Stimulated activated CD4-positive, alpha-beta T cell treated with anti-CD3 and anti-CD28 coated beads, Interleukin-12 subunit alpha, Interleukin-12 subunit beta, amount 100 ng/mL, for 24 hours (primary cell): ENCODE data around the gene TRPC4.

ENCODE experiments used
- DNase-seq, 2 experiments: peaks; one replicate each; pipeline ENCODE4 v3.0.0-alpha.2; 2020; ENCODE audit warnings: low read depth in 2 of 2

TRPC4 gene

GRCh38 chr13:37729876-37730275 is 139.7 kb downstream of the TRPC4 start:
- no peak for DNase-seq

DNA sequence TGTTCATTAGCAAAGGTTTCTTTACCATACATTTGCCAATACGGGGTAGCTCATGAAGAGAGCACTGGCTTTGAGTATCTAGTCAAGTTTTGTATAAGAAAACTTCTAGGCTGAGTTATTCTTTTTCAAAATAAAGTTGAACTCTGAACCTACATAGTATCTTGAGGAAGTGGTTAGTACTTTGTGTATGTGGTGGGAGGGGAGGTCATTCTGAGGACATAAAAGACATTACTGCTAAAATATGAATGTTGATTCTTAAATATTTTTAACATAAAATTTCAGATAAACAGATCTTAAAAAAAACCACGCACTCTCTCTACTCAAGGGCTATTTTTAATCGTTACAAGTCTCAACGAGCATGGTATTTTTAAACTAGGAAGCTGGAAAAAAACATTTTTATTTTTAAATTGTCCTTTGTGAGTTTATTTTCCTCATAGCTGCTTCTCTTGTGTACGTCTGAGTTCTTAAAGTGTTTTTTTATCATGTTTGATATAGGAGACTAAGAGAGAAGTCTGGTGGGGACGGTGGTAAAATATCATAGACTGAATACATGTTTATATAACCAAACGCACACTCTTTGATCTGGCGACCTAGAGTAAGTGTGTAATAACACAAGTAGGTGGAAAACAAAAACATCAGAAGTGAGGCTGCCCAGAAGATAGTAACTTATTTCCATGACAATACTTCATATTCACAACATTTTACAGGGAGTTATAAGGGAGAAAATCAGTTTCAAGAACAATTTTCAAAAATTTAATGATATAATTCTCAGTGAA is 153.0 kb downstream of the TRPC4 start:
- no peak for DNase-seq

DNA sequence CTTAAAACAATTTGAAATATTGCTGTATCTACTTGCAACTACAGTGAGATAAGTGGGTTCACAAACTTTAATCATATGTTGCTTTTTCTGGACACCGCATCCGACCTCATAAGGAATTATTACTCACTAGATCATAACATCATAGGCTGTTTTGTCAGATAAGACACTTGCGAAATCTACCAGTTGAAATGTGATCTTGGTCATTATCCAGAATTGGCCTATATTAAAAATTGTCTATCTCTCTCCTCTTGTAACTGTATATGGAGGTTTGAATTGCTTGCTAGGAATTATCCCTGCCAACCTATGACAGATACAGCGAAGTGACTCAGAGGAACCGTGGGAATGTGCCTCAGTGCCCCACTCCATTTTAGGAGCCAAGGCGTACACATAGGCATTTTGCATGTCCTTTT is 154.0 kb downstream of the TRPC4 start:
- DNase-seq: no peak

DNA sequence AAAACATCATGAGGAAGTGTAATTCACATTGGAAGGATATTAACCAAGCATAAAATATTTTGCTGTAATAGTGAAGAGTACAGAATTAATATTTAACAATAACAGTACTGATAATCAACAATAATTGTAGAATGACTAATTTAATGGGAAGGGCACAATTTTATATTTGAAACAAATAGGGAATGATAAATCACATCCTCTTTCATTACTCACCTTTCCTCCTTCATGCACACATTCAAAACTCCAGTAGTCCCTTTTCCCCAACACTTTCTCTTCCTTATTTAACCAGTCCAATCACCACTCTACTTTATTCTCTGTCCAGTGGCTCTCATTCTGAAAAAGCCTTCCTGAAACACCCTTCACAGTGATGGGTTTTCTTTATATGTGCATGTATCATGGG is 160.3 kb downstream of the TRPC4 start:
- DNase-seq: no peak

GRCh38 chr13:37707739-37708500 is 161.7 kb downstream of the TRPC4 start:
- no peak for DNase-seq

- DNase-seq: no peak
Measured at GRCh38 chr13:37706041-37706440, 163.5 kb downstream of the TRPC4 start.

GRCh38 chr13:37701972-37702371 is 167.6 kb downstream of the TRPC4 start:
- DNase-seq: no peak

DNA sequence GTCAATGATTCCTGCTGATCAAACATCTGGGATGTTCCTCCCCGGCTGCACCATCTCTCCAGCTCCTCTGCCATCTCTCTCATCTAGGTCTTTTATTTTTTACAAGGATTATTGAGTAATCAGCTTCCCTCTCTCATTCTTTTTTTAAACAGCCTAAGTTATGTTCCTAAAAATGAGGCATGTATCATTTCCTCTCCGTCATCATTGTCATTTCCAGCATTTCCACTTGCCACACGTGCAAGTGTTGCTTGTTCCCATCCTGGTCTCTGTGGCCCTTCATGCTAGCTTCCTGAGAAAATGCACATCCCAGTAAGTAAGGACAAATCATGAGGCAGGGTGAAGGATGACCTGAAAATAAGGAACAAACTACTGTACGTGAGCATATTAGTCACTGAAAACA is 168.3 kb downstream of the TRPC4 start:
- no peak for DNase-seq

GRCh38 chr13:37700887-37701286 is 168.7 kb downstream of the TRPC4 start:
- DNase-seq: no peak

DNA sequence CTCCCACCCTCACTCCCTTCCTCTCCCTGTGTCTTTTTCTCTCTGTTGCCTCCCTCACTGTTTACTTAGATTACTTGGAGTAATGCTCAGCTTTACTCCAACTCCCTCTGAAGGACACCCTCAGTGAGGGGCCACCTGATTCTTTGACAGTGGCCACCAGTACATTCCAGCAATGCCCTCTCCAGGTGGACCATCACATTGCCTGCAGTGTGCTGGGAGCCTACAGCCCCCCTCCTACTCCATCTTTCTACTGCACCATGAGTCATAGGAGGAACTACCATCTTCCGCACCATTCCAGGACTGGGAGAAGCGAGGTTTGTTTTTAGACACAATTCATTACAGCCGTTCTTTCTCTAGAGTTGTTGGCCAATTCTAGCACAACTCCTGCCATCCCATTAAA is 174.4 kb downstream of the TRPC4 start:
- DNase-seq: no peak

DNA sequence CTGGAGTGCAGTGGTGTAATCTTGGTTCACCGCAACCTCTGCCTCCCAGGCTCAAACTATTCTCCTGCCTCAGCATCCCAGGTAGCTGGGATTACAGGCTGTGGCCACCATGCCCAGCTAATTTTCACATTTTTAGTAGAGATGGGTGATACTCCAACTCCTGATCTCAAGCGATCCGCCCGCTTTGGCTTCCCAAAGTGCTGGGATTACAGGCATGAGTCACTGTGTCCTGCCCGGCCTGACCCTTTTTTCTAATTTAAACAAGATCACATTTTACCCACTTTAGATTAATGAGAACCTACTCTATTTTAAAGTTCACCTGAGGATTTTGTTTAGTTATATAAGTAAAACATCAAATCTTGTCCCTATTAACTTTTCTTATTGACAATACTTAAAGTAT is 179.2 kb downstream of the TRPC4 start:
- DNase-seq: no peak

DNA sequence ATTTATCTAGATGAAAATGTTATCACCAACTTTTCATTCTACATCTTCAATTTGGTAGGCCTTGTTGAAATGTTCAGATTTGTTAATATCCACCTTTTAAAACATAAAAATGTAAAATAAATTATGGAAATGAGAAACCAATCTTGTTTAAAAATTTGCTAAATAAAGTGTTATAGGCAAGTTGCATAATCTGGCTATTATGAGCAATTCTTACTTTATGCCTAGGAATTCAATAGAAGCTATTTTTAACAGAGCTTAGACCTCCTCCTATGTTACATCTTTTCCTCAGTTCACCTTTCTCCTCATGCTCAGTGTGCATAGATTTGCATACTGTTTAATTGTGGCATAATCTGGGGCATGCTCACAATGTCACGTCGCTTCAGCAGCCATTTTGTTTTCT is 183.1 kb downstream of the TRPC4 start:
- no peak for DNase-seq

DNA sequence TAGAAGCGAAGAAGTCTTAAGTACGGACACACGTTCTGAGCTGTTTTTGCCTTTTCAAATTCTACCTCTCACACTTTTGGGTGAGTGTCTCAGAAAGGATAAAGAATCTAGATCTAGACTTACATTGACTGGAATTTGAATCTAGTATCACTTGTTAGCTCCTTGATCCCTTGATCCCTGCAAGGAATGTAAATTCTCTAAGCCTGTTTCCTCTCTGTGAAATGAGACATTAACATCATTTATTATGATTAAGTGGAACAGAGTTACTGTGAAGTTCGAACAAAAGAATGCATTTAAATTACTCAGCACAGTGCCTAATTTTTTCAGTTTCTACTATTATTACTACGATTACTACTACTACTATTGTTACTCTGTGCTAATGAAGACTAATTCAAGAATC is 184.4 kb downstream of the TRPC4 start:
- no peak for DNase-seq

DNA sequence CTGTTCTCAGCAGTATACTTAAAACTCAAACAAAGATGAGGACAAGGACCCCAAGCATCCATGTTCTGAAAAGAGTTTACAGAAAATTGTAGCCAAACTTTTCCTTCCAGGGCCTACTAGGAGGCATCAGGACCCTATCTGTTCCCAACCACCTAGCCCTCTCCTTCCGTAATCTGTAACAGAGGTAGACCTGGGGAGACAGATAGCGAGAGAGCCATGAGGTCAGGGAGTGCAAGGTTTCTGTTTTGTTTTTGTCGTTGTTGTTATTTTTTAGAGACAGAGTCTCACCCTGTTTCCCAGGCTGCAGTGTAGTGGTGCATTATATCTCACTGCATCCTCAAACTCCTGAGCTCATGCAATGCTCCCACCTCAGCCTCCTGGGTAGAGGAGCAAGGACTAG is 187.1 kb downstream of the TRPC4 start:
- no peak for DNase-seq

DNA sequence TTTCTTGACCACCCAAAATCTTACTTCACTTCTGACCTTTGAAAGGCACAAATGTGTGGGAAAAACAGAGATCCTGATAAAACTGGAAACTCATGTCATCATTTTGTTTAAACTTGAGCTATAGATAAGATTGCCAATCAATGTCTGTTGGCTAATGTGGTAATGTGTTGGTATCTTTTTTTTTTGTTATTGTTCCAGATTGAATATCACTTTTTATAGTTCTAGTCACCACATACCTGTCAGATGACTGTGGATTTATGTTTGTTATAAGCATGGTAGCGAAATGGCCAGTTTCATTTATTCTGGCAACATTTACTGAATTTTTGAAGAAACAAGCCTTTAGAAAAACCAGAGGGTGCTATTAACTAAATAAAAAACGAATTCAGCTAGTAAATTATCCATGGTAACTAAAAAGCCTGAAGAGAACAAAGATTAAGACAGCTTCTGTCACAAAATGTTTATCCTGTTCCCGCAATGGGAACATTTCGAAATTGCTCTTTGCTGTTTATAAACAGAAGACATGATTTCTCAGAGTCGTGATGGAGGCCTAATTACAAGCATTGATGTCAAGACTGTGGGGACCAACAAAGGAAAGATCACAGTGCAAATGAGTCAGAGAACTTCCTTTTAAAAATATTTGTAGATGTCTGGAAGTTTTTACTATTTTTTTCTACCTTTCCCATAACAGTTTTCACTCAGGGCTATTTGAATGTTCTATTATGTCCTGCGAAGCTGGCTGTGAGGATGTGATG is 188.1 kb downstream of the TRPC4 start:
- DNase-seq: no peak

GRCh38 chr13:37680137-37680536 is 189.4 kb downstream of the TRPC4 start:
- DNase-seq: no peak

DNA sequence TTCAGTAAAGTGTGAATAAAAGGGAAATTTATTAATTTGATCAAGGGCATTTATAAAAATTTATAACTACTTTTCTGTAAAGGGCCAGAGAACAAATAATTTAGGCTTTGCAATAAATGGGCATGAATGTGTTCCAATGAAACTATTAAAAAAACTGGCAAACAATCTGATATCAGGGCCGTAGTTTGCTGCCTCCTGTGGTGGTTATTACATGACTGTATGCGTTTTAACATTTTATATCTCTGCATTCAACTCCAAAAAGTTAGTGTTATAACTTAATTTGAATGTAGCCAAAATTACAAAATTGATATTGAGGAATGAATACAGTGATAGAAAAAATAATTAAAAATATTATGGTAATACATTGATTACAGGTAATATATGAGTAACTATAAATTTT is 190.5 kb downstream of the TRPC4 start:
- no peak for DNase-seq

GRCh38 chr13:37669845-37670244 is 199.7 kb downstream of the TRPC4 start:
- no peak for DNase-seq

GRCh38 chr13:37667702-37668101 is 201.9 kb downstream of the TRPC4 start:
- no peak for DNase-seq

GRCh38 chr13:37666036-37666435 is 203.5 kb downstream of the TRPC4 start:
- DNase-seq: no peak

GRCh38 chr13:37665420-37665819 is 204.2 kb downstream of the TRPC4 start:
- DNase-seq: no peak

DNA sequence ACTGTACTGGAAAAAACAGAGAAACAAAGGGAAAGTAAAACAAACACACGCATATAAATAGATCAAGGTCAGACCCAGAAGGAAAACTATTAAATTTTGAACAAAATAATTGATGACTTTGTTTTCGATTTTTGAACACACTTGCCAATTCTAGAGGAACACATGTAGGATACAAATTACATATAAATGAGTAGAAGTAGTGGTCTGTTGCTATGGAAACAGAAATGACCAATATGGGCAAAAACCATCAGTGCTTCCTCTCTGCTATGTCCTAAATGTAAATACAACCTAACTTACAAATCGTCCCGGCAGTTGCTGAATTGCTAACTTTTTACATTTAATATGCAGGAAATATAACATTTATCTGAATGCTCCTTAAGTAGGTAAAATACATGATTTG is 205.8 kb downstream of the TRPC4 start:
- DNase-seq: no peak

GRCh38 chr13:37662624-37663023 is 206.9 kb downstream of the TRPC4 start:
- DNase-seq: no peak
